Spleen (tissue), 11 donors: ENCODE data around the gene BBIP1. TPM values are rescaled to one million over a fixed set of nuclear protein-coding genes. Genes with fewer than 3 reads are reported as not detected.
"Not testable (repeated sequence)": the region's sequence is repeated elsewhere in the genome, so short reads cannot be mapped to it uniquely, and the experiment has no call there.

Experiments
- DNase-seq: peaks from one replicate; pipeline ENCODE4 v3.0.0-alpha.2; 2020
- H3K27ac ChIP-seq, 8 donors: fragments of 200-600 bp; sonication (generic) in 7 of 8; 1 replicate in 4 of 8; 2 replicates in 4 of 8; pipeline versions ENCODE4 v1.5.0 to v1.8.0; 2016 to 2021; ENCODE audit warnings: inconsistent platforms in 4 of 8, mild to moderate bottlenecking in 4 of 8, moderate library complexity in 1 of 8
- H3K27me3 ChIP-seq, 7 donors: fragments of 200-600 bp; sonication (generic) in 6 of 7; replicated peaks in 1 of 7; 1 replicate in 4 of 7; 2 replicates in 3 of 7; pipeline versions ENCODE4 v1.5.0 to v1.8.0; 2016 to 2021; ENCODE audit warnings: inconsistent platforms in 3 of 7, mild to moderate bottlenecking in 1 of 7
- H3K36me3 ChIP-seq, 6 donors: fragments of 200-600 bp; sonication (generic) in 5 of 6; 1 replicate in 4 of 6; 2 replicates in 2 of 6; pipeline versions ENCODE4 v1.5.0 to v1.8.0; 2016 to 2021; ENCODE audit warnings: inconsistent platforms in 2 of 6
- H3K4me1 ChIP-seq, 6 donors: fragments of 200-600 bp; sonication (generic) in 5 of 6; 1 replicate in 3 of 6; 2 replicates in 3 of 6; pipeline versions ENCODE4 v1.5.0 to v1.8.0; 2016 to 2021; ENCODE audit warnings: inconsistent platforms in 3 of 6
- H3K4me3 ChIP-seq, 8 donors: fragments of 200-600 bp; sonication (generic) in 7 of 8; 1 replicate in 4 of 8; 2 replicates in 4 of 8; pipeline versions ENCODE4 v1.5.0 to v1.8.0; 2016 to 2021; ENCODE audit warnings: inconsistent platforms in 4 of 8, mild to moderate bottlenecking in 4 of 8, moderate library complexity in 2 of 8
- H3K9me3 ChIP-seq, 8 donors: fragments of 200-600 bp; sonication (generic) in 7 of 8; 1 replicate in 4 of 8; 2 replicates in 4 of 8; pipeline versions ENCODE4 v1.5.0 to v1.8.0; 2016 to 2021; ENCODE audit warnings: inconsistent platforms in 4 of 8
- POLR2A ChIP-seq, 3 donors: fragments of 450-650 bp; IDR thresholded peaks; one replicate each; pipeline ENCODE4 v1.5.1; 2017; ENCODE audit warnings: antibody characterized with exemption in 3 of 3, mild to moderate bottlenecking in 1 of 3
- POLR2AphosphoS5 ChIP-seq, 3 donors: sonication (generic); formaldehyde crosslinking; IDR thresholded peaks; one replicate each; pipeline ENCODE4 v1.5.1; 2017; ENCODE audit warnings: antibody characterized with exemption in 3 of 3
- WGBS, 5 donors: extraction: QIAGEN DNeasy Blood & Tissue Kit in 3 of 5; methylation state at CpG; one replicate each; pipeline versions ENCODE4 v1.1.5 to v1.1.7; 2013 to 2018; 5-methylcytosine and 5-hydroxymethylcytosine counted together
- intact Hi-C: fragments of 100-400 bp; cut with DNase I; formaldehyde crosslinking; loops from one replicate; pipeline ENCODE4 v1.15.0; 2023; ENCODE audit warnings: low total_unique reads
- polyA plus RNA-seq, 3 donors: library from polyadenylated mRNA; stranded (reverse); fragments of 200-250 nt; gene quantifications; one replicate each; pipeline ENCODE4 v1.2.1, GENCODE V29; 2013
- total RNA-seq, 7 donors: library from RNA; depleted of rRNA in 3 of 7; stranded (reverse); fragments of >200 nt in 3 of 7; fragmentation: NEBNext Ultra II Directional in 4 of 7; extraction: Animal tissue kit (Norgen Biotek cat#: 25700) in 4 of 7; gene quantifications; one replicate each; pipeline versions ENCODE4 v1.1.0 to v1.2.1, GENCODE V29; 2016 to 2021
- TF ChIP-seq, protein P1 (sequence below), 11 experiments: fragments of 200-600 bp in 7 of 11; fragments of 450-650 bp in 4 of 11; sonication (generic) in 4 of 11; IDR thresholded peaks in 8 of 11; conservative IDR thresholded peaks in 3 of 11; 1 replicate in 7 of 11; 2 replicates in 4 of 11; pipeline versions ENCODE4 v1.4.0 to v1.8.0; 2016 to 2021; ENCODE audit warnings: antibody characterized with exemption in 11 of 11, inconsistent platforms in 4 of 11, mild to moderate bottlenecking in 1 of 11
- donor health status: healthy with polysubstance abuse.
- donor health status: DM: no; HTN: no; CAD: no; lungs with moderate emphysema.
- donor health status: DM: no; HTN: no; CAD: no.
- donor health status: Bipolar disorder and iron deficiency.
- donor health status: healthy.
- donor health status: DM: no; HTN: no; CAD: no.
- donor health status: DM: yes; HTN: yes; CAD: no.

The BBIP1 gene
- total and polyA plus RNA-seq, 10 donors: 20.7 to 40.0 (median 27.1) TPM

DNA sequence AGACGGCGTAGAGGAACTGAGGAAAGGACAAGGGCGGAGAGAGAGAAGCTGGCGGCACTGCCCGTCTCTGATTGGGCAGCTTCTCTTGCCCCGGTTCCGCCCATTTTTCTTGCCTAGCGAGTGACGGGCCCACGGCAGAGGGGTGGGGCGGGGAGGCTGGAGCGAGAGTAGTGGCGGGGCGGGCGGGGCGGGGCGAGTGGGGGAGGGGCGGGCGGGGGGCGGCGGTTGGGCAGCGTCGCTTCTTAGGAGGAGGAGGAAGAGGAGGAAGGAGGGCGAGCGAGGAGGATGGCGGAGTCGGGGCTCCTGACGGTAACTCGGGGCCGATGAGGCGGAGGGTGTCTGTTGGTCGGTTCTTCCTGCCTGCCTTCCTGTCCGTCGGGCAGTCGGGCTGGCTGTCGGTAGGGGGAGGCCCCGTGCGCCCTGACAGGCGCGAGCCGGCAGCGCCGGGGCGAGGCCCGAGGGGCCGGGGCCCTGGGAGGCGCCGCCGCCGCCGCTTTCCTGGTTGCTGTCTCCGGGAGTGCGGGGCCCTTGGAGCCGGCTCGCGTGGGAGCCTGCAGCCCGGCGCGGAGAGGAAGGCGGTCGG lies 460 bp upstream of the BBIP1 start, which contains the start of gene SHOC2:
SHOC2 (plus strand) TSS at position 256 of the 583 bp plus-strand sequence. CDS start 44,755 bp downstream, outside the sequence.
- Histone ChIP-seq H3K4me1 (peaks cover 13 to 84% (median 54%) of the 10 kb centered on the region in 6 donors), H3K9me3 (no peaks in the 10 kb centered on the region), H3K27ac (peak within 1 kb of the TSS; percentile 96 to 100 (median 97)), H3K4me3 (peak within 1 kb of the TSS; percentile 62 to 93 (median 76)), H3K36me3 (peaks cover 0 to 15% (median 0%) of the 10 kb centered on the region in 6 donors), H3K27me3 (no peaks in the 10 kb centered on the region)
- WGBS, 5 donors: 0 to 2% (median 1%) methylated on average over 36 to 61 of the region's 61 CpGs
- intact Hi-C loops: no loop called here
- TF ChIP-seq, protein P1, sequence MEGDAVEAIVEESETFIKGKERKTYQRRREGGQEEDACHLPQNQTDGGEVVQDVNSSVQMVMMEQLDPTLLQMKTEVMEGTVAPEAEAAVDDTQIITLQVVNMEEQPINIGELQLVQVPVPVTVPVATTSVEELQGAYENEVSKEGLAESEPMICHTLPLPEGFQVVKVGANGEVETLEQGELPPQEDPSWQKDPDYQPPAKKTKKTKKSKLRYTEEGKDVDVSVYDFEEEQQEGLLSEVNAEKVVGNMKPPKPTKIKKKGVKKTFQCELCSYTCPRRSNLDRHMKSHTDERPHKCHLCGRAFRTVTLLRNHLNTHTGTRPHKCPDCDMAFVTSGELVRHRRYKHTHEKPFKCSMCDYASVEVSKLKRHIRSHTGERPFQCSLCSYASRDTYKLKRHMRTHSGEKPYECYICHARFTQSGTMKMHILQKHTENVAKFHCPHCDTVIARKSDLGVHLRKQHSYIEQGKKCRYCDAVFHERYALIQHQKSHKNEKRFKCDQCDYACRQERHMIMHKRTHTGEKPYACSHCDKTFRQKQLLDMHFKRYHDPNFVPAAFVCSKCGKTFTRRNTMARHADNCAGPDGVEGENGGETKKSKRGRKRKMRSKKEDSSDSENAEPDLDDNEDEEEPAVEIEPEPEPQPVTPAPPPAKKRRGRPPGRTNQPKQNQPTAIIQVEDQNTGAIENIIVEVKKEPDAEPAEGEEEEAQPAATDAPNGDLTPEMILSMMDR (IDR thresholded peaks at IDR 0.05 in 8 of 11, conservative IDR thresholded peaks at IDR 0.05 in 3 of 11): no peak
- peak in 2 of 3 donors; percentile 26 to 58 for TF ChIP-seq POLR2A (IDR thresholded peaks at IDR 0.05)
- TF ChIP-seq POLR2AphosphoS5 (IDR thresholded peaks at IDR 0.05): peak; percentile 84 to 90 (median 90)
- peak; percentile 100 for DNase-seq

DNA sequence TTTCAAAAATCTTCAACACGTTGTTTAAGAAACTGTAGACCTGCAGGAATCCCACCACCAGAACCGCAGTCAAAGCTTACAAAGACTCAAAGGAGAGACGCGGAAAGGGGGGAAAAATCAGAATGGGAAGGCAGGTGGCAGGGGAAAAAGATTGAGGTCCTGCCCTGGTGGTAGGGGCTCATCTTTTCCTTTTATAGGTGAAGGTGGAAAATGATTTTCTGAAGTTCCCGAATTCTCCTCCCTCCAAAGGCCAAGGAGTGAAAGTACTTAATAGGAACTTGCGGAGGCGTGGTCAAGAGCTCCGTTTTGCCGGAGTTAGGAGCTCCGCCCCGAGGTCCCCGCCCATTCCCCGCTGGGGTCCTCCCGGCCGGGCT lies 724 bp downstream of the BBIP1 start:
- intact Hi-C loops: no loop called here
- Histone ChIP-seq H3K27me3 (no peaks in the 10 kb centered on the region), H3K4me3 (peak overlapping the region; percentile 62 to 93 (median 76)), H3K4me1 (peaks cover 13 to 72% (median 43%) of the 10 kb centered on the region in 6 donors), H3K27ac (peak overlapping the region; percentile 96 to 100 (median 97)), H3K9me3 (no peaks in the 10 kb centered on the region), H3K36me3 (peaks cover 0 to 15% (median 0%) of the 10 kb centered on the region in 6 donors)
- no peak for DNase-seq
- WGBS, 5 donors: 1 to 3% (median 1%) methylated on average over 10 to 15 of the region's 15 CpGs
- TF ChIP-seq, protein P1 (IDR thresholded peaks at IDR 0.05 in 8 of 11, conservative IDR thresholded peaks at IDR 0.05 in 3 of 11): peak in 2 of 11 experiments; percentile 4 to 29
- peak in 1 of 3 donors; percentile 78 for TF ChIP-seq POLR2AphosphoS5 (IDR thresholded peaks at IDR 0.05)
- TF ChIP-seq POLR2A (IDR thresholded peaks at IDR 0.05): no peak

DNA sequence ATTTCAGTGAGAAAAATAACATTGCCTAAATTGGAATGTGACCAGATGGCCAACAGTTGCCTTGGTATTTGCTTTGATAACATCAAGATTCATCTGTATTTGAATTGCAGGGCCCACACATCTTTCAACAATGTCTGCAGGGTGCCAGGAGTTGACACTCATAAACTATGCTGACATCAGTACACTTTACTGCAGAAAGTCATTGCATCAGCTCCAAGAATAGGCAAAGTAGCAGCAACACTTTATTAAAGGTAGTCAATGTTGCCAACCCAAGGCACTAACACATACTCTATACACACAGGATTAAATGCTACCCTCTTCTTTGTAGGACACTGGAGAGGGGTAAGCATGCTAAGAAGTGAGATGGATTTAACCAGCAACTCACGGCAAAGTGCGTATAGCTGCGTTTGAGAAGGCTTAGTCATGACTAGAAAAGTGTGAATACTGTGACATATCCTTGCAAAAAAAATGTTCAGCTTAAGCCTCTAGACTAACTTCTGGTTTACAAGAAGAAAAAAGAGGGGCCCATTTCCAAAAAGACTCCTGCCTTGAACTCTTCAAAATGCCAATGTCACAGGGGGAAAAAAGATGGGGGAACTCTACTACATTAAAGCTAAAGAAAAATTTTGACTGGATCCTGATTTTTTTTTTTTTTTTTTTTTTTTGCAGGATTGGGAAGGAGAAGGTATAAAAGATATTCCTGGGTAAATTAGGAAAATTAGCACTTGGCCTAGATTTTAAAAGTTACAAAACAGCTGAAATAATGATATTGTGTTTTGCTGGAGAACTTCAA lies 2.2 kb downstream of the BBIP1 start:
- intact Hi-C loops: no loop called here
- Histone ChIP-seq H3K27ac (no peak overlapping the region), H3K4me1 (peaks cover 10 to 57% (median 28%) of the 10 kb centered on the region in 6 donors), H3K27me3 (no peaks in the 10 kb centered on the region), H3K4me3 (no peak overlapping the region), H3K36me3 (peaks cover 0 to 20% (median 0%) of the 10 kb centered on the region in 6 donors), H3K9me3 (no peaks in the 10 kb centered on the region)
- DNase-seq: no peak
- WGBS, 5 donors: 91 to 97% (median 94%) methylated on average over 3 of the region's 3 CpGs
- TF ChIP-seq, protein P1 (IDR thresholded peaks at IDR 0.05 in 8 of 11, conservative IDR thresholded peaks at IDR 0.05 in 3 of 11): no peak
- TF ChIP-seq POLR2AphosphoS5 (IDR thresholded peaks at IDR 0.05) (no peak), POLR2A (IDR thresholded peaks at IDR 0.05) (no peak)

DNA sequence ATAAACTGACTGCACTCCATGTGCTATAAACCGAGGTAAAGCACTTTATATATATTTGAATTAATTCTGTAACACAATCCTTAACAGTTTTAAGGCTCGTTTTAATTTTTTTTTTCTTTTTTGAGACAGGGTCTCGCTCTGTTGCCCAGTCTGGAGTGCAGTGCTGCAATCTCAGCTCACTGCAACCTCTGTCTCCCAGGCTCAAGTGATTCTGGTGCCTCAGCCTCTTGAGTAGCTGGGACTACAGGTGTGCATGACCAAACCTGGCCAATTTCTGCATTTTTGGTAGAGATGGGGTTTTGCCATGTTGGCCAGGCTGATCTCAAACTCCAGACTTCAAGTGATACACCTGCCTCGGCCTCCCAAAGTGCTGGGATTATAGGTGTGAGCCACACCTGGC lies 3.4 kb downstream of the BBIP1 start:
- H3K4me1 ChIP-seq: peaks cover 0 to 46% (median 16%) of the 10 kb centered on the region in 6 donors
- DNase-seq, H3K4me3 ChIP-seq, H3K27ac ChIP-seq, intact Hi-C loops, H3K9me3 ChIP-seq, H3K27me3 ChIP-seq: not testable (repeated sequence)
- H3K36me3 ChIP-seq: peaks cover 0 to 20% (median 0%) of the 10 kb centered on the region in 6 donors
- 93 to 95% (median 95%) methylated on average over 4 of the region's 4 CpGs for WGBS, 5 donors
